Activated naive CD8-positive, alpha-beta T cell treated with anti-CD3 and anti-CD28 coated beads, Interleukin-2, amount 10 ng/mL, durations not matched to agents 7 days and 5 days (primary cell): ENCODE measurements around the gene CARD9. TPM values are rescaled to one million over a fixed set of nuclear protein-coding genes. Genes with fewer than 3 reads are reported as not detected.
"Not testable (repeated sequence)": the region's sequence is repeated elsewhere in the genome, so short reads cannot be mapped to it uniquely, and the experiment has no call there.

Source experiments
- ATAC-seq: fragments of 150-1000 bp; cut with Tn5 transposase; one replicate; pipeline ENCODE4 v1.10.0; 2021; ENCODE audit warnings: low read depth, moderate library complexity
- POLR2A ChIA-PET: fragments of 350-600 bp; sonication (Branson Sonifier 250); formaldehyde crosslinking; loops from one replicate; lab custom pipeline; 2021; ENCODE audit warnings: antibody characterized with exemption; lab: Charles Lee
- DNase-seq: peaks from one replicate; pipeline ENCODE4 v3.0.0; 2021
- H3K27ac Mint-ChIP-seq: one replicate; pipeline ENCODE4 v1.8.0; 2022; ENCODE audit warnings: mild to moderate bottlenecking, mixed read lengths
- H3K27me3 Mint-ChIP-seq: one replicate; pipeline ENCODE4 v1.8.0; 2022; ENCODE audit warnings: mild to moderate bottlenecking, moderate library complexity, mixed read lengths
- H3K36me3 Mint-ChIP-seq: one replicate; pipeline ENCODE4 v1.8.0; 2021; ENCODE audit warnings: mild to moderate bottlenecking, mixed read lengths
- H3K4me1 Mint-ChIP-seq: one replicate; pipeline ENCODE4 v1.8.0; 2021; ENCODE audit warnings: mixed read lengths
- H3K4me3 Mint-ChIP-seq: one replicate; pipeline ENCODE4 v1.8.0; 2022; ENCODE audit warnings: mild to moderate bottlenecking, moderate library complexity, mixed read lengths
- H3K9me3 Mint-ChIP-seq: one replicate; pipeline ENCODE4 v1.8.0; 2021; ENCODE audit warnings: mixed read lengths
- total RNA-seq, 2 experiments: library from RNA; stranded (reverse); gene quantifications; one replicate each; pipeline ENCODE4 v1.2.3, GENCODE V29; 2021

Gene CARD9
- total RNA-seq, 2 experiments from 2014 or later = 0.45 to 0.61 TPM

DNA sequence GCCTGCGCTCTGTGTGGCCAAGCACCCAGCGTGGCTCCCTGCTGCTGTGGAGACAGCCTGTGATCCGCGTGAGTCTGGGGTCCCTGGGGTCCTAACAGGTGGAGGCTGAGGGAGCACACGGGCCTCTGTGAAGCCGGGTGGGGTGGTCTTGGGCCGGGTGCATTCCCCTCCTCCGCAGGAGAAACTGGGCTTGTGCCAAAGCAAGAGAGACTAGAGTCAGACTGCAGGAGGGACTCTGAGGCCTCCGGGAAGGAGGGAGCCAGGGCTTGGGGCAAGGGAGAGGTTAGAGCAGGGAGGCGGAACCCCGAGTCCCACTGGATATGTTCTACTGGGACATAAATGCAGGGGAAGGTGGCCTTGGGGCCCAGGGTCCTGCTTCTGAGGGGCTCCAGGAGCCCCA is 20.4 kb downstream of the CARD9 start:
- Mint-ChIP-seq H3K4me1 (no peaks in the 10 kb centered on the region), H3K36me3 (no peaks in the 10 kb centered on the region), H3K4me3 (no peak overlapping the region), H3K9me3 (no peaks in the 10 kb centered on the region), H3K27me3 (no peaks in the 10 kb centered on the region), H3K27ac (no peak overlapping the region)
- POLR2A ChIA-PET = no interaction called here
- ATAC-seq (no peak), DNase-seq (no peak)

DNA sequence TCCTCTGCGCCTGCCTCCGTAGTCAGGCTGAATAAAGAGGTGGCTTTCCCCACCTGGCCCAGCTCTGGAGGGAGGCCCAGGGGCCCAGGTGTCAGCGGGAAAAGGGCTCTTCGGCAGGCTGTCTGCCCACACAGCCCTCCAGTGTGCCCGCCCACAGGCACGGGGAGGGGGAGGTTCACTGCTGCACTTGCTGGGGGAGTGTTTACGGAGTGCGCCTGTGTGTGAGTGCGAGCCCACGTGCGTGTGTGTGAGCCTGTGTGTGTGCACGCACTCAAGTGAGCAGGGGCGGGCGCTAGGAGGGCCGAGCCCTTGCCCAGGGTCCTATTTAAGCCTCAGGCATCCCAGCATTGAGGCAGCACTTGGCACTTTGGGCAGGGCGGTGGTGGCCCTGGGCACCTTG is 20.8 kb downstream of the CARD9 start:
- POLR2A ChIA-PET = no interaction called here
- DNase-seq (no peak), ATAC-seq (no peak)
- Mint-ChIP-seq H3K27me3 (no peaks in the 10 kb centered on the region), H3K36me3 (no peaks in the 10 kb centered on the region), H3K27ac (no peak overlapping the region), H3K4me3 (no peak overlapping the region), H3K9me3 (no peaks in the 10 kb centered on the region), H3K4me1 (no peaks in the 10 kb centered on the region)

DNA sequence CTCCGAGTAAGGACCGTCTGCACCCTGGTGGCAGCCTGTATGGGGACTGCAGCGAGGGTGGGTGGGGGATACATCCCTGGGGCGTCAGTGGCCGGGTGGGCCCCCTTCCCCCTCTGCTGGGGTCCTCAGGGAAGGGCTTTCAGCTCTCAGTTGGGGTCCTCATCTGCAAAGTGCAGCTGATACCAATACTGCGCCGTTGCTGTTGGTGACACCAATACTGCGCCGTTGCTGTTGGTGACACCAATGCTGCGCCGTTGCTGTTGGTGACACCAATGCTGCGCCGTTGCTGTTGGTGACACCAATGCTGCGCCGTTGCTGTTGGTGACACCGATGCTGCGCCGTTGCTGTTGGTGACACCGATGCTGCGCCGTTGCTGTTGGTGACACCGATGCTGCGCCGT is 21.6 kb downstream of the CARD9 start:
- POLR2A ChIA-PET, H3K27me3 Mint-ChIP-seq, ATAC-seq, DNase-seq, H3K4me1 Mint-ChIP-seq, H3K36me3 Mint-ChIP-seq, H3K27ac Mint-ChIP-seq, H3K4me3 Mint-ChIP-seq, H3K9me3 Mint-ChIP-seq: not testable (repeated sequence)

DNA sequence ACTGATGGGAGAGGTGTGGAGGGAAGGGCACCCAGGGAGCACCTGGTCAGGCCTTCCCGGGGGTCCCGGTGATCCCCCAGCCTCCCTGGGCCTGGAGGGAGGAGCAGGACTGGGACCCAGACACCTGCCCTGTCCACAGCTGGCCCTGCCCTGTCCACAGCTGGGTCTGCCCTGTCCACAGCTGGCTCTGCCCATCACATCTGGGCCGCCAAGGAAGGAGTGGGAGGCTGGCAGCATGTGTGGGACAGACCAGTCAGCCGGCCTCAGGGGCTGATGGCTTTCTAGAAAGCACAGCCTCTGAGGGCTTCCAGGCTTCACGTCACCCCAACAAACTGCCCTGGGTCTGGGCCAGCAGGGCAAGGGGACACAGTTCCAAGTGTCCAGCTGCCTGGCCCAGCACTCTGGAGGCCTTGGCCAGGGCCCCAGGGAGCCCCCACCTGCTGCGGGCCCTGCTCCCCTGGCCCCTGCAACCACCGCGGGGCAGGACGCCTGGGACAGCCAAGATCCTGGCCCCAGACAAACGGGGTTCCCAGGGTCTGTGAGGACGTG is 22.1 kb downstream of the CARD9 start:
- H3K27me3 Mint-ChIP-seq = no peaks in the 10 kb centered on the region
- no peak overlapping the region for H3K4me3 Mint-ChIP-seq
- POLR2A ChIA-PET = no interaction called here
- H3K27ac Mint-ChIP-seq = no peak overlapping the region
- H3K36me3 Mint-ChIP-seq = no peaks in the 10 kb centered on the region
- H3K4me1 Mint-ChIP-seq = no peaks in the 10 kb centered on the region
- DNase-seq (no peak), ATAC-seq (no peak)
- H3K9me3 Mint-ChIP-seq = no peaks in the 10 kb centered on the region

DNA sequence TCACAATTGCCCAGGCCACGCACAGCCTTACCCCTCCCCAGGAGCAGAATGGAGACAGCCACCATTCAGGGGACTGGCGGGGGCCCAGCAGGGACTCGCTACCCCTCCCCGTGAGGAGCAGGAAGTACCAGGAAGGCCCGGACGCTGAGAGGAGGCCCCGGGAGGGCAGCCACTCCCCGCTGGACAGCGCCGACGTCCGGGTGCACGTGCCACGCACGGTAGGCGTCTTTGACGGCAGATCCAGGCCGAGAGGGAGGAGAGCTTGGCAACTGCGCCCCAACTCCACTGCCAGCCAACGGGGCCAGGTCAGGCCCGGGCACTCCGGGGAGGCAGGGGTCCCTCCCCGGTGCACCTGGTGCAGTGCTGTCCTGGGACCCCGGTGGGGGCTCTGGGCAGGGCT is 23.9 kb downstream of the CARD9 start:
- ATAC-seq (no peak), DNase-seq (no peak)
- Mint-ChIP-seq H3K27me3 (no peaks in the 10 kb centered on the region), H3K4me1 (no peaks in the 10 kb centered on the region), H3K9me3 (no peaks in the 10 kb centered on the region), H3K27ac (no peak overlapping the region), H3K36me3 (no peaks in the 10 kb centered on the region), H3K4me3 (no peak overlapping the region)
- POLR2A ChIA-PET = no interaction called here

DNA sequence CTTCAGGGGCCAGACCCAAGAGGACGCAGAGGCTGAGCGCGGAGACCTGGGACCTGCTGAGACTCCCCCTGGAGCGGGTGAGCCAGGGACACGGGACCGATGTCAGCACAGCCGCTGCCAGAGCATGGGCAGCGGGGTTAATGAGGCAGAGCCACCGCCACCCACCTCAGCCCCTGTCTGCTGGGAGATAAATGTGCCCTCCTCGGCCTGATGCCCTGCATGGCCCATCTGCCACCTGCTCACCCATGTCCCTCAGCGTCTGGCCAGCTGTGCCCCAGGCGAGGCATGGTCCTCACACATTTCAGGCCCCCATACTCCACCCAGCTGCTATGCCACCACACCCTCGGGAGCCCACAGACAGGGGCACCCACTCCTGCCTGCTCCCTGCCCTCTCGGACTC is 24.8 kb downstream of the CARD9 start:
- ATAC-seq = no peak
- POLR2A ChIA-PET = no interaction called here

DNA sequence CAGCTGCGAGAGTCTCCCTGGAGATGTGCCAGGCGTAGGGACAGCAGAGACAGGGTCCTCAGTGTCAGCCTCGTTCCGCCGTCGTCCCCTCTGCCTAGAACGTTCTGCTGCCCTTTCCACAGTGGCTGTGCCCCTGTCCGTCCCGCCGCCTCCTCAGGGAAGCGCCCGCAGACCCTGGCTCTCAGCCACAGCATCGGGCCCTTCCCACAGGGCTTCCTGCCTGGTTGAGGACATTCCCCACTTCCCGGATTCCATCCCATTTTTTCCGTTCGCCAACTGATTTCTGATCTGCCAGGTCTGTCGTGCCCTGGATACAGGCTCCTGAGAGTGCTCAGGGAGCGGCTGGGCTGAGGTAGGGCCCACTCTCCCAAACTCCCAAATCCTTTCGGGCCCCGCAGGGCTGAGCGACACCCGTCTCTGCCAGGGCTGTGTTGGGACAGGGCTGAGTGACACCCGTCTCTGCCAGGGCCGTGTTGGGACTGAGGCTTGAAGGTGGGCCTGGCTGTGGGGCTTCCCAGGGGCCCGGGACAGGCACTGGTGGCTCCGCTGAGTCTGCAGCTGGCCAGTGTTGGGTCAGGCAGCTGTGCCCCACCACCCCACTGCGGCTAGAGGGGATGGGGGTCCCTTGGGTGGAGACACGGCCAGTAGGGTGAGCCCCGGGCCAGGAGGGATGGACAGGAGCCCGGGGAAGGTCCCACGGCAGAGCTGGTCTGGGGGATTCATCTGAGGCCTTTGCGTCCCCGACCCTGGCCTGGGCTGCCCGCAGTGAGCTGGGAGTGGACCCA is 25.8 kb downstream of the CARD9 start:
- Mint-ChIP-seq H3K4me1 (no peaks in the 10 kb centered on the region), H3K9me3 (no peaks in the 10 kb centered on the region), H3K4me3 (no peak overlapping the region), H3K27me3 (no peaks in the 10 kb centered on the region), H3K36me3 (no peaks in the 10 kb centered on the region), H3K27ac (no peak overlapping the region)
- POLR2A ChIA-PET = no interaction called here
- DNase-seq (no peak), ATAC-seq (no peak)

More for the DNA sequence above, 24.8 kb downstream of the CARD9 start:
- Mint-ChIP-seq H3K4me1 (no peaks in the 10 kb centered on the region), H3K27ac (no peak overlapping the region), H3K27me3 (no peaks in the 10 kb centered on the region), H3K36me3 (no peaks in the 10 kb centered on the region), H3K9me3 (no peaks in the 10 kb centered on the region), H3K4me3 (no peak overlapping the region)
- DNase-seq = no peak

DNA sequence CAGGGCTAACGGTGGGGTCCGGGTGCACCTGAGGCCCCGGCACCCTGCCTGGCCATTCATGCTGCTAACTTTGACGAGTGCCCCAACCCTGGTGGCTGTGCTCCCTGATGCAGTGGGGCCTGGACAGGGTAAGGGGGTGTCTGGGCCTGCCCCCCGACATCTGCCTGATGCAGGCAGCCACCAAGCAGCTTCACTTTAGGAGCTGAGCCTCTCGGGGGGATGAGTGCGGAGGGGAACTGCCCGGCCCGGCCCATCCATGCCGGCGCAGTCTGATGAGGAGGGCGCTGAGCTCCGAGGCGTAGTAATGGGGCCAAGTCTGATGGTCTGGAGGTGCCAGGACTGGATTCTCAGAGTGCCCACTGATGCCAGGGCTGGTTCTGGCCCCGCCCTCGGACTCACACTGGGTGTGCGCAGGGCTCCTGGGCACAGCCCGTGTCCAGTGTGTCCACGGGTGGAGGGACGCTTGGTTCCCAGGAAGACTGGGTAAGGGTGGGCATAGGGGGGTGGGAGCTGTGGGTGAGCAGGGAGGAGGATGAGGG is 26.5 kb downstream of the CARD9 start:
- DNase-seq (no peak), ATAC-seq (no peak)
- POLR2A ChIA-PET = no interaction called here
- Mint-ChIP-seq H3K36me3 (no peaks in the 10 kb centered on the region), H3K27me3 (no peaks in the 10 kb centered on the region), H3K9me3 (no peaks in the 10 kb centered on the region), H3K4me3 (no peak overlapping the region), H3K4me1 (no peaks in the 10 kb centered on the region), H3K27ac (no peak overlapping the region)

DNA sequence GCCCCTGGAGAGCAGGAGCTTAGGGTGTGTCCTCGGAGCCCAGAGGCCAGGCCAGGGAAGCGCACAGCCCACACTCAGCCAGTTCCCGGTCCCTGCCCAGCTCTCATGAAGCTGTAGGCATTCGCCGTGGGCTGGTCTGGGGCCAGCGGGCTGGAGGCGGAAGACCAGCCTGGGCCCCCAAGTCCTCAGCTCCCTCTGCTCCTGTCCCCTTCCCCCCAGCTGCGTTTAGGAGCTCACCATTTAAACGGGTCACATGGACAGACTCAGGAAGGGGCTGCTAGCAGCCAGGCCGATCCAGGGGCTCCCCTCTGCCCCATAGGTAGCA is 27.4 kb downstream of the CARD9 start:
- Mint-ChIP-seq H3K36me3 (no peaks in the 10 kb centered on the region), H3K27ac (no peak overlapping the region), H3K27me3 (no peaks in the 10 kb centered on the region), H3K9me3 (no peaks in the 10 kb centered on the region), H3K4me1 (no peaks in the 10 kb centered on the region), H3K4me3 (no peak overlapping the region)
- no peak for DNase-seq
- POLR2A ChIA-PET = no interaction called here
- ATAC-seq = no peak

DNA sequence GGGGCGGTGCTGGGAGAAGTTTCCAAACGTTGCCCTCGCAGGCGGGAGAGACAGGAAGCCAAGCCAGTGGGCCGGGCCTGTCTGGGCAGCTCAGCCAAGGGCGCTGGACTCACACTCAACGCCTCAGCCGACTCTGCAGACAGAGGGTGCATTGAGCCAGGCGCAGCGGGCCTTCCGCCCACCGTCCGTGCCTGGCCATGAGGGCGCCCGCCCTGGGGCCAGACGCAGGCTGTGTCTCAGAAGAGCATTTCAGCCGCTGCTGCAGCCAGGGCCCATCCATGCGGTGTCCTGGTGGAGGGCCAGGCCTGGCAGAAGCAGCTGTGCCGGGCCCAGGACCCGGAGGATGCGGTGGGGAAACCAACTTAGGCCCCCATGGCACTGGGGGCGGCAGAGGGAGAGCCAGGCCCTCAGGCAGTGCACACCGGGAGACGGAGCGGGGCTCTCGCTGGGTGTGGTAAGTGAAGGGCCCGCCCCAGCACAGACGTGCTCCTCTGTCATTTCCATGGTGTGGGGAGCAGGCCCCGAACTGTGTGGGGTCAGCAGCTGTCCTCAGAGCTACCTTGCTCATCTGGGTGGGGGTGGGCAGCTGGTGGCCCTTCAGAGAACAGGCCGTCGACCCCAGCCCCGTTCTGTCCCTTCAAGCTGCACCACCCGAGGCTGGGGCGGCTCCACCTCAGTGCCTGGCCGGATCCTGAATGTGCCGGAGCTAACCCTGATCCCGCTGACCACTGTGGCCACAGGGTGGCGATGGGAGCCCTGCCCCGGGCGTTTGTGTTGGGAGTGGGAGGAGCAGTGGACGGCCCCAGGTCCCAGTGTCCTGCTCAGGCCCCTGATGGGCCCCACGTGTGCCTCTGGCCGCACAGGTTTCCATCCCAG is 27.9 kb downstream of the CARD9 start:
- Mint-ChIP-seq H3K9me3 (no peaks in the 10 kb centered on the region), H3K36me3 (no peaks in the 10 kb centered on the region), H3K27ac (no peak overlapping the region), H3K4me3 (no peak overlapping the region), H3K4me1 (no peaks in the 10 kb centered on the region), H3K27me3 (no peaks in the 10 kb centered on the region)
- POLR2A ChIA-PET = interaction anchor here (0.6 kb wide), 1 partner anchor 20 kb away, joined by 3 read pairs; no protein-coding TSS in a partner anchor
- ATAC-seq (no peak), DNase-seq (no peak)

DNA sequence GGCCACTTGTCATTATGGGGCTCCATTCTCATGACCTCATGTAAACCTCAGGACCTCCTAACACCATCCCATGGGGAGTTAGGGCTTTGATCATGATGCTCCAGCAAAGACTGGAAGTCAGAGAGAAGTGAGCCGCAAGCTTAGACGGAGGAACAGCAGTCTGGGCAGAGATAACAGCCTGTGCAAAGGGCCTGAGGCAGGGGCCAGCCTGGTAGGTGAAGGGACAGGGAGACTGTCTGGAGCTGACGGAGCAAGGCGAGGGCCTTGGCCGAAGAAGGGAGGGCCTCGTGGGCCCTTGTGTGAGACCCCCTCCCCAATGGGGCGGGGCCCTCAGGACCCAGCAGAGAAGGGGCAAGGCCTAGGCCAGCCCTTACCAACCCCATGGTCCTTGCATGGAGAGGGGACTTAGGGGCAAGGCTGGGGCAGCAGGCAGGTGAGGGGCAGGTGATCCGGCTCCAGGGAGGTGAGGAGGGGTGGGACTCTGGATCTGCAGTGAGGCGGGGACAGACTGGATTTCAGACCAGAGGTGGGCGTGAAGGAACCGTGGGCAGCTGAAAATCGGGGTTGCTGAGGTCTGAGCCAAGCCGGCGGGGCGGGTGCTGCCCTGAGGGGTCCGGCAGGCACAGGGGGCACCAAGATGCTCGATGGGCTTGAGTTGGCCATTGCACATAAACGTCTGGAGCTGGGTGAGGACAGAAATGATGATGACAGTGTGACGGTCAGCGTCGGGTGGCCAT is 28.8 kb downstream of the CARD9 start:
- Mint-ChIP-seq H3K4me3 (no peak overlapping the region), H3K36me3 (no peaks in the 10 kb centered on the region), H3K27me3 (no peaks in the 10 kb centered on the region), H3K27ac (no peak overlapping the region), H3K4me1 (no peaks in the 10 kb centered on the region), H3K9me3 (no peaks in the 10 kb centered on the region)
- DNase-seq = no peak
- POLR2A ChIA-PET = interaction anchor here (0.6 kb wide), 1 partner anchor 20 kb away, joined by 3 read pairs; no protein-coding TSS in a partner anchor
- ATAC-seq = no peak

DNA sequence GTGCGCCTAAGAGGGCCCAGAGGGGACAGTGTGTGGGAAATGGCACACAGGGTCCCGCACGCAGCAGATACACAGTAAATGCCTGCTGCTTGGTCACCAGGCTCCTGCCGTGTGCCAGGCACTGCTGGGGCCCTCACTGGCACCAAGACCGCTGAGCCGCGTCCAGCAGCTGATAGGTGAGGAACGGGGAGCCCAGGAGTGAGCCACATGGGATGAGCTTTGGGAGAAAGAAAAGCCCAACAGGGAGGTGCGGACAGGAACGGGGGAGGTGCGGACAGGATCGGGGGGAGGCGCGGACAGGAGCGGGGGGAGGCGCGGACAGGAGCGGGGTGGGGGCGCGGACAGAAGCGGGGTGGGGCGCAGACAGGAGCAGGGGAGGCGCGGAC is 29.6 kb downstream of the CARD9 start:
- no peaks in the 10 kb centered on the region for H3K4me1 Mint-ChIP-seq
- no peak overlapping the region for H3K27ac Mint-ChIP-seq
- POLR2A ChIA-PET = no interaction called here
- no peak for ATAC-seq
- no peaks in the 10 kb centered on the region for H3K27me3 Mint-ChIP-seq
- no peaks in the 10 kb centered on the region for H3K9me3 Mint-ChIP-seq
- no peaks in the 10 kb centered on the region for H3K36me3 Mint-ChIP-seq
- no peak for DNase-seq
- H3K4me3 Mint-ChIP-seq = no peak overlapping the region
